ENCODE measurements around the gene SLC4A11. TPM values are rescaled to one million over a fixed set of nuclear protein-coding genes. Genes with fewer than 3 reads are reported as not detected.

SLC4A11 gene
- total RNA-seq, 1 experiment from 2014 or later = 26.8 TPM

GRCh38 chr20:3239867-3240775 lies 1.1 kb upstream of the SLC4A11 start:
- Histone ChIP-seq H3K9me2 (replicated peaks; ENCODE audit: low read length) (no peaks in the 10 kb centered on the region), H3K4me3 (ENCODE audit: low read length) (peak overlapping the region; percentile 92), H3K27ac (ENCODE audit: low read length) (no peak overlapping the region), H3K4me1 (ENCODE audit: insufficient read depth, low read length) (peaks cover 37% of the 10 kb centered on the region), H3K4me2 (ENCODE audit: low read length) (peak overlapping the region; percentile 98), H3K9me3 (ENCODE audit: low read length) (no peaks in the 10 kb centered on the region), H2AFZ (ENCODE audit: low read length) (peak overlapping the region; percentile 99), H3K27me3 (ENCODE audit: low read length) (no peaks in the 10 kb centered on the region), H3F3A (ENCODE audit: low read length, unreplicated experiment) (no peaks in the 10 kb centered on the region), H4K20me1 (ENCODE audit: low read length) (no peaks in the 10 kb centered on the region), H3K9ac (ENCODE audit: low read length) (peak overlapping the region; percentile 59; the same call in 1 of the 2 replicates), H3K36me3 (ENCODE audit: low read depth, low read length) (no peaks in the 10 kb centered on the region), H3K79me2 (ENCODE audit: low read length) (0 out of 2 replicates have a peak, but pooled peaks cover 9% of the 10 kb centered on the region)
- TSS peak; percentile 65 for BruUV-seq (replicated peaks)
- intact Hi-C loops (cut with micrococcal nuclease) = no loop called here
- POLR2A ChIA-PET (ENCODE audit: unreplicated experiment) = interaction anchor here (0.6 to 2.0 kb wide), 5 partner anchors 11 to 179 kb away, joined by 3 to 18 read pairs (median 3); no protein-coding TSS in a partner anchor
- DNase-seq = no peak
- no peak for TF ChIP-seq EZH2phosphoT487 (IDR thresholded peaks at IDR 0.05; ENCODE audit: borderline replicate concordance, low read length)
- no peak for TF ChIP-seq CTCF (conservative IDR thresholded peaks at IDR 0.05; ENCODE audit: low read depth, low read length)
- no peak for TF ChIP-seq EZH2 (IDR thresholded peaks at IDR 0.05; ENCODE audit: low read length, unreplicated experiment)
- CTCF ChIA-PET = no interaction called here
- ATAC-seq = no peak

- peak overlapping the region; percentile 98 for H3K4me2 ChIP-seq (ENCODE audit: low read length)
- H3K27ac ChIP-seq (ENCODE audit: low read length) = no peak overlapping the region
- no TSS peak for BruUV-seq (replicated peaks)
- intact Hi-C loops (cut with micrococcal nuclease) = no loop called here
- 0 out of 2 replicates have a peak, but pooled peaks cover 9% of the 10 kb centered on the region for H3K79me2 ChIP-seq (ENCODE audit: low read length)
- H3K27me3 ChIP-seq (ENCODE audit: low read length) = no peaks in the 10 kb centered on the region
- peak; percentile 51 for DNase-seq
- H4K20me1 ChIP-seq (ENCODE audit: low read length) = no peaks in the 10 kb centered on the region
- H3K9ac ChIP-seq (ENCODE audit: low read length) = peak overlapping the region; percentile 59; the same call in 1 of the 2 replicates
- no peaks in the 10 kb centered on the region for H3F3A ChIP-seq (ENCODE audit: low read length, unreplicated experiment)
- H3K36me3 ChIP-seq (ENCODE audit: low read depth, low read length) = peaks cover under 1% of the 10 kb centered on the region; the same call in 1 of the 2 replicates
- ChIA-PET CTCF (interaction anchor here (0.5 kb wide), 1 partner anchor 20 kb away, joined by 5 read pairs; no protein-coding TSS in a partner anchor), POLR2A (ENCODE audit: unreplicated experiment) (interaction anchor here (0.6 to 2.0 kb wide), 2 partner anchors 13 to 16 kb away, joined by 4 to 18 read pairs; no protein-coding TSS in a partner anchor)
- peak overlapping the region; percentile 92 for H3K4me3 ChIP-seq (ENCODE audit: low read length)
- H2AFZ ChIP-seq (ENCODE audit: low read length) = peak overlapping the region; percentile 99
- H3K4me1 ChIP-seq (ENCODE audit: insufficient read depth, low read length) = peaks cover 39% of the 10 kb centered on the region
- no peaks in the 10 kb centered on the region for H3K9me3 ChIP-seq (ENCODE audit: low read length)
- TF ChIP-seq CTCF (conservative IDR thresholded peaks at IDR 0.05; ENCODE audit: low read depth, low read length) = no peak
- no peak for TF ChIP-seq EZH2phosphoT487 (IDR thresholded peaks at IDR 0.05; ENCODE audit: borderline replicate concordance, low read length)
- no peak for TF ChIP-seq EZH2 (IDR thresholded peaks at IDR 0.05; ENCODE audit: low read length, unreplicated experiment)
- H3K9me2 ChIP-seq (replicated peaks; ENCODE audit: low read length) = no peaks in the 10 kb centered on the region
- ATAC-seq = peak; percentile 23
Measured at GRCh38 chr20:3238616-3239025, 369 bp downstream of the SLC4A11 start.
